Activated CD4-positive, alpha-beta memory T cell treated with anti-CD3 and anti-CD28 coated beads for 36 hours (primary cell): ENCODE data around the gene ITPRIPL1. TPM values are rescaled to one million over a fixed set of nuclear protein-coding genes. Genes with fewer than 3 reads are reported as not detected.

Source experiments
- CTCF ChIA-PET: fragments of 350-600 bp; sonication (Branson Sonifier 250); formaldehyde crosslinking; loops from one replicate; lab custom pipeline; 2021; ENCODE audit warnings: antibody characterized with exemption, inconsistent platforms; lab: Charles Lee
- POLR2A ChIA-PET: fragments of 350-600 bp; sonication (Branson Sonifier 250); formaldehyde crosslinking; loops from one replicate; lab custom pipeline; 2021; ENCODE audit warnings: antibody characterized with exemption; lab: Charles Lee
- DNase-seq: peaks from one replicate; pipeline ENCODE4 v3.0.0-alpha.2; 2020
- H3K27ac Mint-ChIP-seq: one replicate; pipeline ENCODE4 v1.8.0; 2021; ENCODE audit warnings: mixed read lengths
- H3K27me3 Mint-ChIP-seq: one replicate; pipeline ENCODE4 v1.8.0; 2021; ENCODE audit warnings: mixed read lengths
- H3K36me3 Mint-ChIP-seq: one replicate; pipeline ENCODE4 v1.8.0; 2021; ENCODE audit warnings: mixed read lengths
- H3K4me1 Mint-ChIP-seq: one replicate; pipeline ENCODE4 v1.8.0; 2021; ENCODE audit warnings: low read depth, mixed read lengths
- H3K4me3 Mint-ChIP-seq: one replicate; pipeline ENCODE4 v1.8.0; 2021; ENCODE audit warnings: mild to moderate bottlenecking, mixed read lengths
- H3K9me3 Mint-ChIP-seq: one replicate; pipeline ENCODE4 v1.8.0; 2021; ENCODE audit warnings: mixed read lengths
- intact Hi-C: fragments of 100-400 bp; cut with micrococcal nuclease; formaldehyde crosslinking; loops from one replicate; pipeline ENCODE4 v1.15.1; 2023
- total RNA-seq, 2 experiments: library from RNA; stranded (reverse); gene quantifications; one replicate each; pipeline ENCODE4 v1.2.3, GENCODE V29; 2021

The ITPRIPL1 gene
- total RNA-seq, 2 experiments from 2014 or later = 30.2 TPM

- H3K27ac Mint-ChIP-seq = peak overlapping the region; percentile 91
- H3K4me3 Mint-ChIP-seq = peak overlapping the region; percentile 88
- peak; percentile 70 for DNase-seq
- H3K9me3 Mint-ChIP-seq = no peaks in the 10 kb centered on the region
- intact Hi-C loops = loop anchor here (2.0 to 5.0 kb wide), 7 partner anchors 16 to 213 kb away; partner anchors contain the start of genes ARID5A, CIAO1, DUSP2 and STARD7
- H3K4me1 Mint-ChIP-seq = peaks cover 61% of the 10 kb centered on the region
- CTCF ChIA-PET = interaction anchor here (1.1 to 1.8 kb wide), 5 partner anchors 9 to 19 kb away, joined by 3 to 5 read pairs (median 4); partner anchors contain the start of genes NCAPH and SNRNP200
- peaks cover 30% of the 10 kb centered on the region for H3K36me3 Mint-ChIP-seq
- POLR2A ChIA-PET = interaction anchor here (1.2 to 8.1 kb wide), 6 partner anchors 9 to 31 kb away, joined by 3 to 70 read pairs (median 8); partner anchors contain the start of genes NCAPH and SNRNP200
- no peaks in the 10 kb centered on the region for H3K27me3 Mint-ChIP-seq
These were observed 436 bp upstream of the ITPRIPL1 start for GRCh38 chr2:96324721-96325040.

DNA sequence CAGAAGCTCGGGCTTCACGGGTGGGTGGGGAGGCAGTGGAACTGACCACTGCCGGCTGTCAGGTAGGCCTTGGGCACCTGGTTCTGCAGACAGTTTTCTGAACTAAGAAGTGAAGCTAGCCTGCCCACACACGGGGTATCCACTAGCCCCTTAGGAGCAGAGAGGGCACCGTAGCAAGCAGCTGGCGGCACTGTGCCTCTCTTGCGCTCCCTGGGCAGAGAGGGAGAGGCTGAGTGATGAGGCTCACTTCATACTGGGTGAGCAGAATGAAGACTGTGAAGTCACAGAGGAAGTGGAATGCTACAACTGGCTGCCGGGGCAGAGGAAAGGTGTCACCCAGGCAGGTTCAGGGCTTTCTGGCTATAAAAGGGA lies 753 bp downstream of the ITPRIPL1 start:
- Mint-ChIP-seq H3K27ac (peak overlapping the region; percentile 91), H3K4me1 (peaks cover 55% of the 10 kb centered on the region), H3K27me3 (no peaks in the 10 kb centered on the region), H3K9me3 (no peaks in the 10 kb centered on the region), H3K36me3 (peaks cover 30% of the 10 kb centered on the region), H3K4me3 (peak overlapping the region; percentile 88)
- ChIA-PET CTCF (interaction anchor here (0.6 to 1.8 kb wide), 6 partner anchors 10 to 209 kb away, joined by 3 to 5 read pairs (median 4); partner anchors contain the start of genes NCAPH and SNRNP200), POLR2A (interaction anchor here (2.1 to 8.1 kb wide), 3 partner anchors 9 to 20 kb away, joined by 9 to 70 read pairs (median 36); partner anchors contain the start of genes NCAPH and SNRNP200)
- intact Hi-C loops = loop anchor here (1.0 to 2.0 kb wide), 2 partner anchors 15 to 18 kb away; no protein-coding TSS in a partner anchor
- peak; percentile 73 for DNase-seq

DNA sequence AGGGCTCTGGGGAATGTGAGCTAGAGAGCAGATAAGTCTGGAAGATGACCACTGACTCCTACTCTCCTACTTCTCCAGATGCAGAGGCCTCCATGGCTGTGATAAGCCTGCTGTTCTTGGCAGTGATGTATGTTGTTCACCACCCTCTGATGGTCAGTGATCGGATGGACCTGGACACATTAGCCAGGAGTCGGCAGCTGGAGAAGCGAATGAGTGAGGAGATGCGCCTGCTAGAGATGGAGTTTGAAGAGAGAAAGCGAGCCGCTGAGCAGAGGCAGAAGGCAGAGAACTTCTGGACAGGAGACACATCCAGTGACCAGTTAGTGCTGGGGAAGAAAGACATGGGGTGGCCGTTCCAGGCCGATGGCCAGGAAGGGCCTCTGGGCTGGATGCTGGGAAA lies 1.4 kb downstream of the ITPRIPL1 start:
- CTCF ChIA-PET = interaction anchor here (1.0 kb wide), 3 partner anchors 81 to 198 kb away, joined by 3 to 4 read pairs (median 3); no protein-coding TSS in a partner anchor
- Mint-ChIP-seq H3K9me3 (no peaks in the 10 kb centered on the region), H3K27me3 (no peaks in the 10 kb centered on the region), H3K4me1 (peaks cover 56% of the 10 kb centered on the region), H3K4me3 (peak overlapping the region; percentile 88), H3K27ac (no peak overlapping the region), H3K36me3 (peaks cover 30% of the 10 kb centered on the region)
- intact Hi-C loops = loop anchor here (1.0 kb wide), 1 partner anchor 18 kb away; no protein-coding TSS in a partner anchor
- no peak for DNase-seq
- POLR2A ChIA-PET = interaction anchor here (3.7 to 8.1 kb wide), 2 partner anchors 8 to 16 kb away, joined by 36 to 70 read pairs; partner anchors contain the start of gene NCAPH

DNA sequence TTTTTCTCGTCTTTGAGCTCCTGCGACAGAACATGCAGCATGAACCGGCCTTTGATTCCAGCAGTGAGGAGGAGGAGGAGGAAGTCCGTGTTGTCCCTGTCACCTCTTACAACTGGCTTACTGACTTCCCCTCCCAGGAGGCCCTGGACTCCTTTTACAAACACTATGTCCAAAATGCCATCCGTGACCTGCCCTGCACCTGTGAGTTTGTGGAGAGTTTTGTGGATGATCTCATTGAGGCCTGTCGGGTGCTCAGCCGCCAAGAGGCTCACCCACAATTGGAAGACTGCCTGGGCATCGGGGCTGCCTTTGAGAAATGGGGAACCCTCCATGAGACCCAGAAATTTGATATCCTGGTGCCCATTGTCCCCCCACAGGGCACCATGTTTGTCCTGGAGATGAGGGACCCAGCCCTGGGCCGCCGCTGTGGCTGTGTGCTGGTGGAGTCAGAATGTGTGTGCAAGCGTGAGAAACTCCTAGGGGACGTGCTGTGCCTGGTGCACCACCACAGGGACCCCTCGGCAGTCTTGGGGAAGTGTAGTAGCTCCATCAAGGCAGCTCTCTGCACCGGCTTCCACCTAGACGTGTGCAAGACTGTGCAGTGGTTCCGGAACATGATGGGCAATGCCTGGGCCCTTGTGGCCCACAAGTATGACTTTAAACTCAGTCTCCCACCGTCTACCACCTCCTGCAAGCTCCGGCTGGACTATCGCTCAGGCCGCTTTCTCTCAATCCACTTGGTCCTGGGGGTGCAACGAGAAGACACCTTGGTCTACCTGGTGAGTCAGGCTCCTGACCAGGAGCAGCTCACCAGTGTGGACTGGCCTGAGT lies 2.1 kb downstream of the ITPRIPL1 start:
- Mint-ChIP-seq H3K27ac (peak overlapping the region; percentile 15), H3K27me3 (no peaks in the 10 kb centered on the region)

DNA sequence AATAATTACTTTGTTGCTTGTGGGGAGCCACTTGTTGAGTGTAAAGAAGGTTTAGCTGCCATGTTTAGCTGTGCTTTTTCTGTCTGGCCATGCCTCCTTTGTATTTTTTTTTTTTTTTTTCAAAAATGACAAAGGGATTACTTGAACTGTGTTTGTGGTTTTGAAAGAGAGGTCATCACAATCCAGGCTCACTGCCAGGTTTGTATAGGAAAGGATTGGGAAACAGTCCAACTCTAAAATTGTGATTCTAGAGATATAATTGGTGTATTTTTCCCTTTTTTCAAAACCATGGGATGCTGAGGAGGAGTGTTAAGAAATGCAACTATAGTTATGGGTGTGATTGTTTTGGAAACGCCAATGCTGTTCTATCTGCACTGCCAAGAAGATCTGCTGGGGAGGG lies 4.3 kb downstream of the ITPRIPL1 start:
- POLR2A ChIA-PET = no interaction called here
- no peak overlapping the region for H3K4me3 Mint-ChIP-seq
- no peak overlapping the region for H3K27ac Mint-ChIP-seq
- H3K9me3 Mint-ChIP-seq = no peaks in the 10 kb centered on the region
- intact Hi-C loops = no loop called here
- CTCF ChIA-PET = no interaction called here
- H3K27me3 Mint-ChIP-seq = no peaks in the 10 kb centered on the region
- H3K4me1 Mint-ChIP-seq = peaks cover 48% of the 10 kb centered on the region
- no peak for DNase-seq
- peaks cover 30% of the 10 kb centered on the region for H3K36me3 Mint-ChIP-seq

More for the DNA sequence above, 2.1 kb downstream of the ITPRIPL1 start:
- peaks cover 53% of the 10 kb centered on the region for H3K4me1 Mint-ChIP-seq
- peak overlapping the region; percentile 88 for H3K4me3 Mint-ChIP-seq
- no peaks in the 10 kb centered on the region for H3K9me3 Mint-ChIP-seq
- ChIA-PET CTCF (interaction anchor here (1.0 kb wide), 2 partner anchors 80 to 197 kb away, joined by 3 to 4 read pairs; no protein-coding TSS in a partner anchor), POLR2A (interaction anchor here (3.7 to 8.1 kb wide), 2 partner anchors 8 to 15 kb away, joined by 36 to 70 read pairs; partner anchors contain the start of gene NCAPH)
- intact Hi-C loops = loop anchor here (1.0 kb wide), 1 partner anchor 17 kb away; no protein-coding TSS in a partner anchor
- no peak for DNase-seq
- peaks cover 30% of the 10 kb centered on the region for H3K36me3 Mint-ChIP-seq

- intact Hi-C loops = no loop called here
- DNase-seq = no peak
- H3K27ac Mint-ChIP-seq = no peak overlapping the region
- CTCF ChIA-PET = no interaction called here
- H3K4me3 Mint-ChIP-seq = no peak overlapping the region
- no peaks in the 10 kb centered on the region for H3K9me3 Mint-ChIP-seq
- POLR2A ChIA-PET = no interaction called here
- H3K4me1 Mint-ChIP-seq = peaks cover 48% of the 10 kb centered on the region
- H3K27me3 Mint-ChIP-seq = no peaks in the 10 kb centered on the region
- peaks cover 31% of the 10 kb centered on the region for H3K36me3 Mint-ChIP-seq
These were observed 4.8 kb downstream of the ITPRIPL1 start for GRCh38 chr2:96329874-96330273.

DNA sequence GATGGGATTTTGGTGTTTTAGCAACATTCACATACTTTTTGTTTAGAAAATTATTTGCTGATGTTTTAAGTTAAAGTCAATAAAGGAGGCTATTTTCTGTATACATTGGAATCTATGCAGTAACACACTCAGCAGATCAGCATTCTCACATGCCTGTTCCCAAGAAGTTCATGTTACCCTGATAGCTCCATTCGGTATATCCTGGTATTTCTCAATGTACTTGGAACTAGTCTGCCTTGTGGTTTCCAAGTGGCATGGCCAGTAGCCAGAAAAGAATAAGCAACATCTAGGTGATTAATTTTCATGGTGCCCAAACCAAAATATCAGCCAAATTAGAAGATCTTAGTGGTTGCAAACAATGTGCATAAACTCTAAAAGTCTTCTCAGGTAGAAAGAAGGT lies 5.3 kb downstream of the ITPRIPL1 start:
- no peak for DNase-seq
- ChIA-PET POLR2A (no interaction called here), CTCF (no interaction called here)
- no peak overlapping the region for H3K4me3 Mint-ChIP-seq
- H3K27ac Mint-ChIP-seq = no peak overlapping the region
- H3K27me3 Mint-ChIP-seq = no peaks in the 10 kb centered on the region
- peaks cover 33% of the 10 kb centered on the region for H3K36me3 Mint-ChIP-seq
- H3K4me1 Mint-ChIP-seq = peaks cover 49% of the 10 kb centered on the region
- intact Hi-C loops = no loop called here
- no peaks in the 10 kb centered on the region for H3K9me3 Mint-ChIP-seq

DNA sequence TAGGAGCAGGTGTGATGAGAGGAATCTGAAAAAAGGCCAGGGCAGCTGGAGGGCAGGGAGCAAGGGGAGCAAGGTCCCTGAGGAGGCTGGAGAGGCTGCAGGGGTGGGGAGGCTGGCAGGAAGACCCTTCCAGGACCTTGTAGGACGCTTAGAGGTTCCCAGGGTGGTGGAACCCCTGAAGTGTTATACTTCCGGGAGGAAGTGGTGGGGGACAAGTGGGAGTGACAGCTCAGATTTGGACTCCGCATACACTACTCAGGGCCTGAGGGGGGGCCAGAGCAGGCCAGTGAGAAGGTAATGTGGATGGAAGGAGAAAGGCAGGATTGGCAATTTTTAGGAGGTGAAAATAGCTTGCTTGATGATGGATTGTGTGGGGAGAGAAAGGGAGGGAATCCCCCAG lies 8.6 kb downstream of the ITPRIPL1 start:
- peaks cover 21% of the 10 kb centered on the region for H3K36me3 Mint-ChIP-seq
- CTCF ChIA-PET = interaction anchor here (1.1 to 1.5 kb wide), 3 partner anchors 9 to 74 kb away, joined by 3 to 4 read pairs (median 3); partner anchors contain the start of gene ITPRIPL1
- H3K9me3 Mint-ChIP-seq = no peaks in the 10 kb centered on the region
- intact Hi-C loops = loop anchor here (2.0 kb wide), 2 partner anchors 29 to 67 kb away; partner anchors contain the start of genes CIAO1 and SNRNP200
- H3K4me1 Mint-ChIP-seq = peaks cover 40% of the 10 kb centered on the region
- DNase-seq = no peak
- no peaks in the 10 kb centered on the region for H3K27me3 Mint-ChIP-seq
- POLR2A ChIA-PET = interaction anchor here (1.6 to 5.4 kb wide), 2 partner anchors 11 to 18 kb away, joined by 5 to 70 read pairs; partner anchors contain the start of gene ITPRIPL1
- peak overlapping the region; percentile 10 for H3K27ac Mint-ChIP-seq
- H3K4me3 Mint-ChIP-seq = peak overlapping the region; percentile 25

DNA sequence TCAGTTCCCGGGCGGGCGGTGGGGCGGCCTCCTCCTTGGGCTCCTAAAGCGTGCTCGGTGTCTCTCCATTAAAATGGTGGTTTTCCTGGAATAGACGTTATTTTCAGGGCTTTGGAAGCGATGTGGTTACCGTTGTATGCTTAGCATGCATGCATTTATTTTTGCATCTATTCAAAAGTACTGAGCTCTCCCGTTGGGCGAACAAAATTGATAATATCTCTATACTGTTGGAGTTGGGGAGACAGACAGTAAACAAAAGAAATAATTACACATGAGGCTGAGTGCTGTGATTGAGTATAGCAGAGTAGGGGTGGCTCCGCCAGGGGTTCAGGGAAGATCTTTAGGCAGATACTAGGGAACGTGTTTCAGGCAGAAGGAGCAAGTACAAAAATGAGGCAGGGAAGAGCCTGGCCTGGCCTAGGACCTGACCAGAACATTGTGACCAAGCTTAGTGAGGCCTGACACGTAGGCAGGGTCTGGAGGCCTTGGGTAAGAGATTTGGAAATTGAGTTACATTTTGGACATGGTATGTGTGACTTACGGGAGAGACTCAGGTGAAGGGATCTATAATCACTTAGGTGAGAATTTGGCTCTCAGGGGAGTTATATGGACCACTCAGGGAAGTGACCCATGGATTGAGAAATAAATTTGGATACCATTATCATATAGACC lies 11.1 kb downstream of the ITPRIPL1 start:
- no peak for DNase-seq
- ChIA-PET POLR2A (interaction anchor here (0.9 to 5.4 kb wide), 6 partner anchors 9 to 34 kb away, joined by 3 to 70 read pairs (median 4); partner anchors contain the start of genes ITPRIPL1 and SNRNP200), CTCF (interaction anchor here (0.6 to 1.4 kb wide), 8 partner anchors 9 to 220 kb away, joined by 3 to 5 read pairs (median 4); partner anchors contain the start of genes ASTL and ITPRIPL1)
- Mint-ChIP-seq H3K27me3 (no peaks in the 10 kb centered on the region), H3K4me3 (peak overlapping the region; percentile 94), H3K36me3 (peaks cover 28% of the 10 kb centered on the region), H3K4me1 (peaks cover 51% of the 10 kb centered on the region), H3K9me3 (no peaks in the 10 kb centered on the region), H3K27ac (peak overlapping the region; percentile 84)
- intact Hi-C loops = loop anchor here (1.0 kb wide), 1 partner anchor 15 kb away; no protein-coding TSS in a partner anchor

GRCh38 chr2:96336873-96337272 lies 11.8 kb downstream of the ITPRIPL1 start:
- intact Hi-C loops = loop anchor here (1.0 kb wide), 1 partner anchor 16 kb away; no protein-coding TSS in a partner anchor
- CTCF ChIA-PET = interaction anchor here (1.0 to 1.4 kb wide), 4 partner anchors 9 to 198 kb away, joined by 3 to 5 read pairs (median 4); partner anchors contain the start of genes ASTL and ITPRIPL1
- H3K36me3 Mint-ChIP-seq = peaks cover 31% of the 10 kb centered on the region
- H3K27me3 Mint-ChIP-seq = no peaks in the 10 kb centered on the region
- DNase-seq = no peak
- POLR2A ChIA-PET = interaction anchor here (1.0 to 5.4 kb wide), 3 partner anchors 10 to 31 kb away, joined by 3 to 70 read pairs (median 3); partner anchors contain the start of genes ITPRIPL1 and SNRNP200
- peak overlapping the region; percentile 94 for H3K4me3 Mint-ChIP-seq
- H3K27ac Mint-ChIP-seq = no peak overlapping the region
- H3K4me1 Mint-ChIP-seq = peaks cover 57% of the 10 kb centered on the region
- H3K9me3 Mint-ChIP-seq = no peaks in the 10 kb centered on the region
